PC-3 (cell line): Measurements from ENCODE around the gene ACTG1. TPM values are rescaled to one million over a fixed set of nuclear protein-coding genes. Genes with fewer than 3 reads are reported as not detected.

Experiments
- ATAC-seq: fragments of 200-7000 bp; cut with Tn5 transposase; 2 replicates; pipeline ENCODE4 v1.9.1; 2020; ENCODE audit warnings: mild to moderate bottlenecking, moderate library complexity
- BruUV-seq: library from RNA; stranded (reverse); fragments of 400-500 nt; replicated peaks from 2 replicates; lab custom pipeline; 2021; lab: Mats Ljungman, UMichigan
- CTCF ChIA-PET: fragments of 300-600 bp; sonication (Branson Sonifier 250); formaldehyde crosslinking; loops from one replicate; lab custom pipeline; 2022; ENCODE audit warnings: antibody characterized with exemption; lab: Charles Lee
- POLR2A ChIA-PET: fragments of 300-600 bp; sonication (Branson Sonifier 250); formaldehyde crosslinking; loops from one replicate; lab custom pipeline; 2022; ENCODE audit warnings: antibody characterized with exemption; ENCODE audit not compliant: unreplicated experiment; lab: Charles Lee
- DNase-seq: peaks from one replicate; pipeline ENCODE4 v3.0.0-alpha.2; 2015
- H2AFZ ChIP-seq: fragments of 300-600 bp; sonication (generic); 2 replicates; pipeline ENCODE4 v1.6.0; 2016; ENCODE audit warnings: antibody characterized with exemption, low read length
- H3F3A ChIP-seq: fragments of 300-600 bp; sonication (generic); one replicate; pipeline ENCODE4 v1.6.0; 2017; ENCODE audit warnings: antibody characterized with exemption, low read length, control low read depth, mild to moderate bottlenecking; ENCODE audit not compliant: unreplicated experiment
- H3K27ac ChIP-seq: fragments of 300-600 bp; sonication (generic); 2 replicates; pipeline ENCODE4 v1.5.1; 2016; ENCODE audit warnings: mild to moderate bottlenecking, low read length
- H3K27me3 ChIP-seq: fragments of 300-600 bp; sonication (generic); 2 replicates; pipeline ENCODE4 v1.6.1; 2016; ENCODE audit warnings: low read length, mixed read lengths
- H3K36me3 ChIP-seq: fragments of 300-600 bp; sonication (generic); 2 replicates; pipeline ENCODE4 v1.6.1; 2016; ENCODE audit warnings: low read depth, mixed run types, low read length, mixed read lengths
- H3K4me1 ChIP-seq: fragments of 300-600 bp; sonication (generic); 2 replicates; pipeline ENCODE4 v1.5.1; 2016; ENCODE audit warnings: low read length; ENCODE audit not compliant: insufficient read depth
- H3K4me2 ChIP-seq: fragments of 300-600 bp; sonication (generic); 2 replicates; pipeline ENCODE4 v1.6.0; 2016; ENCODE audit warnings: low read length
- H3K4me3 ChIP-seq: fragments of 300-600 bp; sonication (generic); 2 replicates; pipeline ENCODE4 v1.5.1; 2016; ENCODE audit warnings: mild to moderate bottlenecking, low read length, mixed read lengths
- H3K79me2 ChIP-seq: fragments of 300-600 bp; sonication (generic); 2 replicates; pipeline ENCODE4 v1.6.1; 2017; ENCODE audit warnings: low read length, mixed read lengths
- H3K9ac ChIP-seq: fragments of 300-600 bp; sonication (generic); 2 replicates; pipeline ENCODE4 v1.6.0; 2016; ENCODE audit warnings: mild to moderate bottlenecking, low read length
- H3K9me2 ChIP-seq: fragments of 300-600 bp; sonication (generic); replicated peaks from 2 replicates; pipeline ENCODE4 v1.6.1; 2016; ENCODE audit warnings: mixed run types, low read length, mixed read lengths
- H3K9me3 ChIP-seq: fragments of 300-600 bp; sonication (generic); 2 replicates; pipeline ENCODE4 v1.6.1; 2016; ENCODE audit warnings: low read length, mixed read lengths
- H4K20me1 ChIP-seq: fragments of 300-600 bp; sonication (generic); 2 replicates; pipeline ENCODE4 v1.6.1; 2016; ENCODE audit warnings: low read length, mixed read lengths
- EZH2 ChIP-seq: fragments of 300-600 bp; sonication (generic); IDR thresholded peaks from one replicate; pipeline ENCODE4 v1.6.1; 2017; ENCODE audit warnings: antibody characterized with exemption, mild to moderate bottlenecking, low read length; ENCODE audit not compliant: unreplicated experiment
- EZH2phosphoT487 ChIP-seq: fragments of 300-600 bp; sonication (generic); IDR thresholded peaks from 2 replicates; pipeline ENCODE4 v1.6.1; 2018; ENCODE audit warnings: mild to moderate bottlenecking, antibody characterized with exemption, low read length, borderline replicate concordance
- intact Hi-C: fragments of 100-400 bp; cut with micrococcal nuclease; formaldehyde crosslinking; loops from 2 replicates; pipeline ENCODE4 v1.9.0; 2023
- total RNA-seq: library from RNA; depleted of rRNA; stranded (reverse); fragments of >200 nt; gene quantifications from 2 replicates; pipeline ENCODE4 v1.2.3, GENCODE V29; 2014
- TF ChIP-seq, protein P1 (sequence below): fragments of 300-600 bp; sonication (generic); conservative IDR thresholded peaks from 2 replicates; pipeline ENCODE4 v1.5.1; 2017; ENCODE audit warnings: antibody characterized with exemption, low read depth, mild to moderate bottlenecking, low read length

Gene ACTG1
- total RNA-seq, 1 experiment from 2014 or later = 4,503 TPM

DNA sequence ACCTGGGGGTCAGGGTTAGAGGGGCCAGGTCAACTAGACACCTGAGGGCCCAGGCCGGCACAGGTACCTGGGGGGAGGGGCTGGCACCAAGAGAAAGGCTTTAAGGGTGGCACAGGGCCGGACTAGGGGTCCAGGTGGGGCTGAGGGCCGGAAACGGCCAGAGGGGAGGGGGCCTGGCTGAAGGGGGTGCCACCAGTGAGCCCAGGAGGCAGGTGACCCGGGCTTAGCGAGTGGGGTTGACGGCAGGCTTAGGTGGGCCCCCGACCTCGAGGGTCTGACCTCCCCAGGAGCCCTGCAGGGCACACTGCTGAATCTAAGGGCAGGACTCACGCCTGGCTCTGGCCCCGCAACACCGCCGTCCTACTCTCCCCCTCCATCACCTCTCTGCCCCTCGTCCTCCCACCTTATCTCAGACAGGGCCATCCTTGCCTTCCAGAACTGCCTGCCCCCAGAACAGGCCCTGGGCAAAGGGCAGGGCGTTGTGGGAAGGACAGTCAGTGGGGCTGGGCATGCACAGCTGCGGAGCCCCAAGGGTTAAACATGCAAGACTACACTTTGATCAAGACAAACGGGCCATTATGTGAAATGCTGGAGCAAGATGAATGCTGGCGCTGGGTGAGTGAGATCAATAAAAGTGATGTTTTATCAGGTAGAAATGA, 44.4 kb downstream of the ACTG1 start:
- CTCF ChIA-PET = no interaction called here
- Histone ChIP-seq H3K4me1 (no peaks in the 10 kb centered on the region), H3K79me2 (no peaks in the 10 kb centered on the region), H4K20me1 (no peaks in the 10 kb centered on the region), H3K9me2 (no peaks in the 10 kb centered on the region), H3K4me2 (no peak overlapping the region), H3K9ac (no peak overlapping the region), H3K27ac (no peak overlapping the region), H3K9me3 (no peaks in the 10 kb centered on the region), H3K27me3 (no peaks in the 10 kb centered on the region), H3K4me3 (no peak overlapping the region), H2AFZ (no peak overlapping the region), H3K36me3 (no peaks in the 10 kb centered on the region), H3F3A (no peaks in the 10 kb centered on the region)
- POLR2A ChIA-PET = no interaction called here
- intact Hi-C loops = no loop called here
- TF ChIP-seq, protein P1, sequence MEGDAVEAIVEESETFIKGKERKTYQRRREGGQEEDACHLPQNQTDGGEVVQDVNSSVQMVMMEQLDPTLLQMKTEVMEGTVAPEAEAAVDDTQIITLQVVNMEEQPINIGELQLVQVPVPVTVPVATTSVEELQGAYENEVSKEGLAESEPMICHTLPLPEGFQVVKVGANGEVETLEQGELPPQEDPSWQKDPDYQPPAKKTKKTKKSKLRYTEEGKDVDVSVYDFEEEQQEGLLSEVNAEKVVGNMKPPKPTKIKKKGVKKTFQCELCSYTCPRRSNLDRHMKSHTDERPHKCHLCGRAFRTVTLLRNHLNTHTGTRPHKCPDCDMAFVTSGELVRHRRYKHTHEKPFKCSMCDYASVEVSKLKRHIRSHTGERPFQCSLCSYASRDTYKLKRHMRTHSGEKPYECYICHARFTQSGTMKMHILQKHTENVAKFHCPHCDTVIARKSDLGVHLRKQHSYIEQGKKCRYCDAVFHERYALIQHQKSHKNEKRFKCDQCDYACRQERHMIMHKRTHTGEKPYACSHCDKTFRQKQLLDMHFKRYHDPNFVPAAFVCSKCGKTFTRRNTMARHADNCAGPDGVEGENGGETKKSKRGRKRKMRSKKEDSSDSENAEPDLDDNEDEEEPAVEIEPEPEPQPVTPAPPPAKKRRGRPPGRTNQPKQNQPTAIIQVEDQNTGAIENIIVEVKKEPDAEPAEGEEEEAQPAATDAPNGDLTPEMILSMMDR = no peak
- TF ChIP-seq EZH2 (no peak), EZH2phosphoT487 (no peak)
- no peak for DNase-seq
- no TSS peak for BruUV-seq
- ATAC-seq = no peak

DNA sequence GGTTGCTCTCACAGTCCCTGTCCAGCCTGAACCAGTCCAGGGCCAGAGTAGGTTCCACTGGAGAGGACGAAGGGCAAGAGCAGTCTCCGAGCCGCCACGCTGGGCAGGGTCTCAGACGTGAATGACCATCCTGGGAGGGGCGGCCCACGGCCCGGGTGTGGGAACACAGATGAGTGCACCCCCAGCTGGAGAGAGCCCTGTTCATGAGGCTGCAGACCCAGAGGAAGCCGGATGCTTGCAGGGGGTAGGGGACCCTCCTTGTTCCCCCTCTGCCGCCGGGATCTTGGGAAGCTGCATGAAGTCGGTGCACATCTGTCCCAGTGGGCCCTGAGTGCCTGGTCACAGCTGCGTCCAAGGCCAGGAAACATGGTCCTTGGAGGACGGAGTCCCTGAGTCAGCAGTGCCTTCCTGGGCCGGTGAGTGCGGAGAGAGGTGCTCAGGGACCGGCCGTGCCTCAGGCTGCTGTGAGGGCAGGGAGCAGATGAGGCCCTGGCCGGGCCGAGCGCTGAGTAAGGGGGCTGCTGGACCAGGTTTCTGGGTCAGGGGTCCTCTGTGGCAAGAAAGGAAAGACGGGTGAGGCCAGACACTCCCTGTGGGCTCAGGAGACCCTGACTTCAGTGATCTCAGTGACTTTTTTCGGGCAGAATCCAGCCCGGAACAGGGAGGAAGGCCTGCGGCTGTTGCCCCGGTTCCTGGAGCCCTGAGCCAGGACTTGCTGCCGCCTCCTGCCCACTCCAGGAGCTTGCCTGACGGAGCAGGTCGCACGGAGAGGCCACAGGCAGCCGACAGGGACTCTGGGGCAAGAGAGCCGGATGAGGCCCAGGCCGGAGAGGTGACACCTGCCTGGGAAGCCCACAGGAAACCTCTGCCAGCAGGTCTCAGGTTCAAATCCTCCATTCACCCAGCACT, 45.8 kb downstream of the ACTG1 start:
- ChIA-PET CTCF (no interaction called here), POLR2A (no interaction called here)
- H3K9me2 ChIP-seq = no peaks in the 10 kb centered on the region
- H3K9ac ChIP-seq = no peak overlapping the region
- H4K20me1 ChIP-seq = no peaks in the 10 kb centered on the region
- no peaks in the 10 kb centered on the region for H3K36me3 ChIP-seq
- H3K4me3 ChIP-seq = no peak overlapping the region
- no peak for DNase-seq
- no peak overlapping the region for H3K27ac ChIP-seq
- H3F3A ChIP-seq = no peaks in the 10 kb centered on the region
- no peaks in the 10 kb centered on the region for H3K4me1 ChIP-seq
- intact Hi-C loops = no loop called here
- H3K4me2 ChIP-seq = no peak overlapping the region
- H3K27me3 ChIP-seq = no peaks in the 10 kb centered on the region
- no peak for ATAC-seq
- H3K9me3 ChIP-seq = no peaks in the 10 kb centered on the region
- TF ChIP-seq EZH2 = no peak
- no peak for TF ChIP-seq EZH2phosphoT487
- TF ChIP-seq, protein P1 = no peak
- no peaks in the 10 kb centered on the region for H3K79me2 ChIP-seq
- no peak overlapping the region for H2AFZ ChIP-seq
- BruUV-seq = no TSS peak

DNA sequence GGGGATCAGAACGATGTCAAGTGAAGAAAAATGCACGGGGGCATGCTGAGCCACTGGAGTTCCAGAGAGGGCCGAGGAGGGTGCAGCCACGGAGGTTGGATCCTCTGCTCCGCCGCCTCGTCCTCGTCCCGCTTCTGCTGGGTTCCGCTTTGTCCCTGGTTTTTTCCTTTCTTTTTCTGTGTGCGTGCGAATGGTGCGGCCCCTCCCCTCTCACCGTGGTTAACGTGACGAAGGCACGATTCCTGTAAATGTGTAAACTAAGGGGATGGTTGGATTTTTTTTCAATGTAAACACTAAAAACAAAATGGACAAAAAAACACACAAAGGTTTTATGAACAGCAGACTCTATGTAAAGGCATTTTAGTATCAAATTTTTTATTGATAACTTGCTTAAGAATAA, 46.7 kb downstream of the ACTG1 start:
- intact Hi-C loops = no loop called here
- H3K4me2 ChIP-seq = no peak overlapping the region
- ChIA-PET POLR2A (no interaction called here), CTCF (no interaction called here)
- no peak for DNase-seq
- TF ChIP-seq EZH2 (no peak), EZH2phosphoT487 (no peak)
- TF ChIP-seq, protein P1 = no peak
- no peaks in the 10 kb centered on the region for H3F3A ChIP-seq
- no TSS peak for BruUV-seq
- H3K4me3 ChIP-seq = no peak overlapping the region
- no peak overlapping the region for H3K27ac ChIP-seq
- no peaks in the 10 kb centered on the region for H3K27me3 ChIP-seq
- H2AFZ ChIP-seq = no peak overlapping the region
- H3K4me1 ChIP-seq = no peaks in the 10 kb centered on the region
- no peaks in the 10 kb centered on the region for H3K9me3 ChIP-seq
- H3K9ac ChIP-seq = no peak overlapping the region
- no peak for ATAC-seq
- no peaks in the 10 kb centered on the region for H3K36me3 ChIP-seq
- no peaks in the 10 kb centered on the region for H3K79me2 ChIP-seq
- H3K9me2 ChIP-seq = no peaks in the 10 kb centered on the region
- no peaks in the 10 kb centered on the region for H4K20me1 ChIP-seq
